Activated CD8-positive, alpha-beta T cell treated with anti-CD3 and anti-CD28 coated beads for 36 hours (primary cell): ENCODE measurements around the gene ARMH3. TPM values are rescaled to one million over a fixed set of nuclear protein-coding genes. Genes with fewer than 3 reads are reported as not detected.

Experiments used
- ATAC-seq: fragments of 200-7000 bp; cut with Tn5 transposase; one replicate; pipeline ENCODE4 v1.10.0; 2021; ENCODE audit warnings: mild to moderate bottlenecking, moderate library complexity
- CTCF ChIA-PET: fragments of 350-600 bp; sonication (Branson Sonifier 250); formaldehyde crosslinking; loops from one replicate; lab custom pipeline; 2021; ENCODE audit warnings: antibody characterized with exemption; lab: Charles Lee
- POLR2A ChIA-PET: fragments of 350-600 bp; sonication (Branson Sonifier 250); formaldehyde crosslinking; loops from one replicate; lab custom pipeline; 2021; ENCODE audit warnings: antibody characterized with exemption; lab: Charles Lee
- DNase-seq: peaks from one replicate; pipeline ENCODE4 v3.0.0-alpha.2; 2020
- H3K27ac Mint-ChIP-seq: one replicate; pipeline ENCODE4 v1.8.0; 2021; ENCODE audit warnings: mild to moderate bottlenecking, mixed read lengths
- H3K27me3 Mint-ChIP-seq: one replicate; pipeline ENCODE4 v1.8.0; 2021; ENCODE audit warnings: mixed read lengths
- H3K36me3 Mint-ChIP-seq: one replicate; pipeline ENCODE4 v1.8.0; 2021; ENCODE audit warnings: low read depth, mixed read lengths
- H3K4me1 Mint-ChIP-seq: one replicate; pipeline ENCODE4 v1.8.0; 2021; ENCODE audit warnings: low read depth, mixed read lengths
- H3K4me3 Mint-ChIP-seq: one replicate; pipeline ENCODE4 v1.8.0; 2021; ENCODE audit warnings: mild to moderate bottlenecking, moderate library complexity, mixed read lengths
- H3K9me3 Mint-ChIP-seq: one replicate; pipeline ENCODE4 v1.8.0; 2021; ENCODE audit warnings: mixed read lengths
- intact Hi-C: fragments of 100-400 bp; cut with micrococcal nuclease; formaldehyde crosslinking; loops from one replicate; pipeline ENCODE4 v1.10.0; 2022
- total RNA-seq, 2 experiments: library from RNA; stranded (reverse); gene quantifications; one replicate each; pipeline ENCODE4 v1.2.3, GENCODE V29; 2021
- TF ChIP-seq, protein P1 (sequence below): fragments of 200-600 bp; IDR thresholded peaks from one replicate; pipeline ENCODE4 v1.8.0; 2022; ENCODE audit warnings: antibody characterized with exemption, mild to moderate bottlenecking

ARMH3 gene
- total RNA-seq, 2 experiments from 2014 or later = 16.2 to 18.4 TPM

DNA sequence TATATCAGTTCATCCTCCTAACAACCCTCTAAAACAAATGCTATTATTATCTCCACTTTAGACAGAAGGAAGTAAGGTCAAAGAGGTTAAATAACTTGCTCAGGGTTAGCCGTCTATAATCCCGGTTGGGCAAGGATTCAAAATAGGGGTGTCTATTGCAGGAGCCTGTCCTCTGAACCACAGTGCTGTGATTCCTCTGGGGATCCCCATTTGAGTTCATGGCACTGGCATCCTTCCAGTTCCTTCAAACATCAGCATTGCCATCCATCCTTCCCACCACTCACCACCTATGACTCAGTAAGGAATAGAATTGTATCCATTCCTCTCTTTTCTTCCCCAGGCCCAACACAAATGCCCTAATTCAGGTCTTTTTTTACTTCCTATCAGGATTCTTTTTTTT lies 34.8 kb upstream of the ARMH3 start:
- ChIA-PET POLR2A (no interaction called here), CTCF (no interaction called here)
- TF ChIP-seq, protein P1, sequence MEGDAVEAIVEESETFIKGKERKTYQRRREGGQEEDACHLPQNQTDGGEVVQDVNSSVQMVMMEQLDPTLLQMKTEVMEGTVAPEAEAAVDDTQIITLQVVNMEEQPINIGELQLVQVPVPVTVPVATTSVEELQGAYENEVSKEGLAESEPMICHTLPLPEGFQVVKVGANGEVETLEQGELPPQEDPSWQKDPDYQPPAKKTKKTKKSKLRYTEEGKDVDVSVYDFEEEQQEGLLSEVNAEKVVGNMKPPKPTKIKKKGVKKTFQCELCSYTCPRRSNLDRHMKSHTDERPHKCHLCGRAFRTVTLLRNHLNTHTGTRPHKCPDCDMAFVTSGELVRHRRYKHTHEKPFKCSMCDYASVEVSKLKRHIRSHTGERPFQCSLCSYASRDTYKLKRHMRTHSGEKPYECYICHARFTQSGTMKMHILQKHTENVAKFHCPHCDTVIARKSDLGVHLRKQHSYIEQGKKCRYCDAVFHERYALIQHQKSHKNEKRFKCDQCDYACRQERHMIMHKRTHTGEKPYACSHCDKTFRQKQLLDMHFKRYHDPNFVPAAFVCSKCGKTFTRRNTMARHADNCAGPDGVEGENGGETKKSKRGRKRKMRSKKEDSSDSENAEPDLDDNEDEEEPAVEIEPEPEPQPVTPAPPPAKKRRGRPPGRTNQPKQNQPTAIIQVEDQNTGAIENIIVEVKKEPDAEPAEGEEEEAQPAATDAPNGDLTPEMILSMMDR = no peak
- H3K4me1 Mint-ChIP-seq = no peaks in the 10 kb centered on the region
- H3K27ac Mint-ChIP-seq = no peak overlapping the region
- H3K36me3 Mint-ChIP-seq = no peaks in the 10 kb centered on the region
- H3K27me3 Mint-ChIP-seq = no peaks in the 10 kb centered on the region
- no peak overlapping the region for H3K4me3 Mint-ChIP-seq
- H3K9me3 Mint-ChIP-seq = no peaks in the 10 kb centered on the region
- ATAC-seq (no peak), DNase-seq (no peak)
- intact Hi-C loops = no loop called here

DNA sequence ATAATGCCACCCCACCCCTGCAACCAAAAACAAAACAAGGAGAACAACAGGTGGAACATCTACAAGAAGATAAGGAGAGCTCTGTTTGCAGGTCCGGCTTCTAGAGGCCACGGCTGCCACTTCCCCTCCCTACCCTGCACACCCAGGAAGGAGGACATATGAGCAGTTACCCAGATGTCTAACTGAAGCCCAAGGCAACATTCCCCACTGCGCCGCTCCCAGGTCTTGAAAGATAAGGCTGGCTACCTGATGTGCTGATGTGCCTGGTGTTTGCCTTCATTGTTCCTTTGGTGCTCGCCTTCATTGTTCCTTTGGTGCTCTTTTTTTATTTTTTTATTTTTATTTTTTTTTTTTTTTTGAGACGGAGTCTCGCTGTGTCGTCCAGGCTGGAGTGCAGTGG lies 30.2 kb upstream of the ARMH3 start:
- Mint-ChIP-seq H3K9me3 (no peaks in the 10 kb centered on the region), H3K36me3 (peaks cover 2% of the 10 kb centered on the region), H3K4me3 (no peak overlapping the region), H3K27ac (no peak overlapping the region), H3K4me1 (no peaks in the 10 kb centered on the region), H3K27me3 (no peaks in the 10 kb centered on the region)
- ChIA-PET CTCF (interaction anchor here (4.2 kb wide), 1 partner anchor 13 kb away, joined by 25 read pairs; no protein-coding TSS in a partner anchor), POLR2A (no interaction called here)
- intact Hi-C loops = no loop called here
- DNase-seq = no peak
- ATAC-seq = no peak
- TF ChIP-seq, protein P1 = no peak

DNA sequence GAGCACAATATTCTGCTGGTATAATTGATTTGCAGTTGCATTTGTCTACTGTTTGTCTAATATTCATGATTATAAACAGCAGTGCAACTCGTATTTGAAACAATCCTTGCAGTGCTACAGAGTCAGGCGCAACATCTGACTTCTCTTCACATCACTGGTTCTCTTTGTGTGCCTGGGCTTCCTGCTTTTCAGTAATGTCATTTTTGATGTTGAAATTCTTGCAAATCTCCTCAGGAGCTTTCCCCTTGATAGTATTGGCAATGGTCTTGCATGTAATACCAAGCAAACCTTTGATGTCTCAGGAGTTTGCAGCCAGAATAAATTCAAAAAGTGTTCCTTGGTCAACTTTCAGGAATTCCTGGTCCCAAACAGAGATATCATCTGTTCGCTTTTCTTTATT lies 29.4 kb upstream of the ARMH3 start:
- ChIA-PET POLR2A (no interaction called here), CTCF (interaction anchor here (0.6 to 4.2 kb wide), 2 partner anchors 13 to 23 kb away, joined by 3 to 25 read pairs; no protein-coding TSS in a partner anchor)
- TF ChIP-seq, protein P1 = no peak
- H3K27me3 Mint-ChIP-seq = no peaks in the 10 kb centered on the region
- H3K27ac Mint-ChIP-seq = no peak overlapping the region
- peaks cover 2% of the 10 kb centered on the region for H3K36me3 Mint-ChIP-seq
- no peaks in the 10 kb centered on the region for H3K4me1 Mint-ChIP-seq
- no peak overlapping the region for H3K4me3 Mint-ChIP-seq
- intact Hi-C loops = no loop called here
- H3K9me3 Mint-ChIP-seq = no peaks in the 10 kb centered on the region
- DNase-seq (no peak), ATAC-seq (no peak)

DNA sequence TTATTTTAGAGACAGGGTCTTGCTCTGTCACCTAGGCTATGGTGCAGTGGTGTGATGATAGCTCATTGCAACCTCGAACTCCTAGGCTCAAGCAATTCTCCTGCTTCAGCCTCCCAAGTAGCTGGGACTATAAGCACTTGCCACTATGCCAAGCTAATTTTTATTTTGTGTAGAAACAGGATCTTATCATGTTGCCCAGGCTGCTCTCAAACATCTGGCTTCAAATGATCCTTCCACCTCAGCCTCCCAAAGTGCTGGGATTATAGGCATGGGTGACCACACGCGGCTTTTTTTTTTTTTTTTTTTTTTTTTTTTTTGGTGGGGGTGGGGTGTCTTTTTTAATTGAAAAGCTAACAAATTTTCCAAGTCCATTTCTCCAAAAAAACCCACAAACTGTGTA lies 27.6 kb upstream of the ARMH3 start:
- Mint-ChIP-seq H3K27ac (no peak overlapping the region), H3K9me3 (no peaks in the 10 kb centered on the region), H3K4me1 (no peaks in the 10 kb centered on the region), H3K36me3 (peaks cover 2% of the 10 kb centered on the region), H3K4me3 (no peak overlapping the region), H3K27me3 (no peaks in the 10 kb centered on the region)
- TF ChIP-seq, protein P1 = no peak
- DNase-seq (no peak), ATAC-seq (no peak)
- intact Hi-C loops = no loop called here
- ChIA-PET POLR2A (interaction anchor here (1.0 kb wide), 1 partner anchor 22 kb away, joined by 3 read pairs; no protein-coding TSS in a partner anchor), CTCF (interaction anchor here (1.3 to 4.2 kb wide), 2 partner anchors 11 to 481 kb away, joined by 3 to 25 read pairs; no protein-coding TSS in a partner anchor)

DNA sequence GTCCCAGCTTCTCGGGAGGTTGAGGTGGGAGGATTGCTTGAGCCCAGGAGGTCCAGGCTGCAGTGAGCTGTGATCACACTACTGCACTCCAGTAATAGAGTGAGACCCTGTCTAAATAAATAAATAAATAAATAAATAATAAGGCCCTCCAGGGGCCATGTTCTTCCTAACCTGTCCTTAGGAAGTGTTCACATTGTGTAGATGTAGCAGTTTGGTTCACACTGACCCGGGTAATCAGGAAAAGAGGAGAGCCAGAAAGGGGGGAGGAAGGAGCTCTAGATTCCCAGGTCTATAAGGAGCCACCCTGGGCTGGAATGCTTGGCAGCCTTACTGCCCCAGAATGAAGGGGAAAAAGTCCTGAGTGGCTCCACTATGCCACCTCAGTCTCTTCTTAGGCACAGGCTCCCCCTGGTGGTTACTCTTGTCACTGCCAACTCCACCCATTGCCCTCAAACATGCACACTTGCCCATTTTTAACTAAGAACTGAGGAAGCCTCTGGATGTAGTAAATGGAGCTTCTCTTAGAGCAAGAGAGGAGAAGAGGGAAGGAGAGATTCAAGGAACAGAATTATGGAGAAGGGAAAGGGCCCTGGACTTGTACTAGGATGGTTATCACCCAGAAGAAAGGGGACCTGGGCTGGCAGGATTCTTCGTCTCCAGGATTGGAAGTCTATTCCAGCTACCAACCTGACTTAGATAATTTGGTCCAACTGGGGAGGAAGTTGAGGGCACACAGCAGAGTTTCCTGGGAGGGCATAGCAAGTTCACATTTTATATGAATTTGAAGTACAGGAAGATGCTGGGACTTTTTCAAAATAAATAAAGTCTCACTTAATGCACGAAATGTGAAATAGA lies 16.9 kb upstream of the ARMH3 start:
- Mint-ChIP-seq H3K36me3 (no peaks in the 10 kb centered on the region), H3K27ac (no peak overlapping the region), H3K9me3 (no peaks in the 10 kb centered on the region), H3K27me3 (no peaks in the 10 kb centered on the region), H3K4me3 (no peak overlapping the region), H3K4me1 (peaks cover 2% of the 10 kb centered on the region)
- intact Hi-C loops = loop anchor here (5.0 to 10.0 kb wide), 2 partner anchors 188 to 231 kb away; partner anchors contain the start of gene KCNIP2
- peak; percentile 89 for DNase-seq
- peak; percentile 93 for ATAC-seq
- TF ChIP-seq, protein P1 = peak; percentile 93
- CTCF ChIA-PET = interaction anchor here (0.6 to 11.9 kb wide), 75 partner anchors 8 to 524 kb away, joined by 3 to 151 read pairs (median 4); partner anchors contain the start of genes ARMH3, KCNIP2 and NOLC1
- POLR2A ChIA-PET = interaction anchor here (0.6 to 1.6 kb wide), 4 partner anchors 9 to 29 kb away, joined by 3 to 4 read pairs (median 4); no protein-coding TSS in a partner anchor
